ENCODE measurements around the gene BAG1. TPM values are rescaled to one million over a fixed set of nuclear protein-coding genes. Genes with fewer than 3 reads are reported as not detected.

Gene BAG1
- total RNA-seq, 3 donors from 2014 or later, result 34.7 to 54.7 (median 44.9) TPM

DNA sequence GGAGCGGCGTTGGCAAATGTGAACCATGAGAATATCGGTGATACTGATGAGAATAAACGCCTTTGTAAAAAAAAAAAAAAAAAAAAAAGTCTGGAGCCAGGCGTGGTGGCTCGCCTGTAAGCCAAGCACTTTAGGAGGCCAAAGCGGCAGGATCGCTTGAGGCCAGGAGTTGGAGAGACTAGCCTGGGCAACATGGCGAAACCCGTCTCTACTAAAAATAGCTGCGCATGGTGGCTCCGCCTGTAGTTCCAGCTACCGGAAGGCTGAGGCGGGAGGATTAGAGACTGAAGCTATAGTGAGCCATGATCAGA lies 25.4 kb upstream of the BAG1 start:
- no peaks in the 10 kb centered on the region for H3K9me3 ChIP-seq
- no peaks in the 10 kb centered on the region for H3K36me3 ChIP-seq
- intact Hi-C loops (cut with DNase I; ENCODE audit: low total_unique reads), result no loop called here
- no peak for DNase-seq (ENCODE audit: low spot score in 2 of 2)
- H3K27me3 ChIP-seq, result no peaks in the 10 kb centered on the region
- peak overlapping the region; percentile 100 for H3K27ac ChIP-seq
- H3K4me3 ChIP-seq, result peak overlapping the region; percentile 82 to 95 (median 93)
- H3K4me1 ChIP-seq, result peaks cover 0 to 6% of the 10 kb centered on the region in 2 donors
- TF ChIP-seq CTCF (IDR thresholded peaks at IDR 0.05) (peak in 1 of 3 donors; percentile 17), POLR2A (IDR thresholded peaks at IDR 0.05) (no peak)

GRCh38 chr9:33289496-33289895 lies 25.0 kb upstream of the BAG1 start:
- peak in 1 of 2 donors; percentile 33 for DNase-seq (ENCODE audit: low spot score in 2 of 2)
- TF ChIP-seq POLR2A (IDR thresholded peaks at IDR 0.05), result no peak
- TF ChIP-seq CTCF (IDR thresholded peaks at IDR 0.05), result no peak
- TF ChIP-seq POLR2AphosphoS5 (IDR thresholded peaks at IDR 0.05), result no peak
- H3K27me3 ChIP-seq, result no peaks in the 10 kb centered on the region
- peaks cover 0 to 6% of the 10 kb centered on the region in 2 donors for H3K4me1 ChIP-seq
- H3K4me3 ChIP-seq, result peak overlapping the region; percentile 82 to 95 (median 93)
- H3K36me3 ChIP-seq, result no peaks in the 10 kb centered on the region
- intact Hi-C loops (cut with DNase I; ENCODE audit: low total_unique reads), result no loop called here
- no peaks in the 10 kb centered on the region for H3K9me3 ChIP-seq
- peak overlapping the region; percentile 100 for H3K27ac ChIP-seq

- TF ChIP-seq CTCF (IDR thresholded peaks at IDR 0.05), result no peak
- TF ChIP-seq POLR2AphosphoS5 (IDR thresholded peaks at IDR 0.05), result no peak
- TF ChIP-seq POLR2A (IDR thresholded peaks at IDR 0.05), result no peak
- H3K9me3 ChIP-seq, result no peaks in the 10 kb centered on the region
- peak overlapping the region; percentile 100 for H3K27ac ChIP-seq
- no peaks in the 10 kb centered on the region for H3K36me3 ChIP-seq
- H3K4me1 ChIP-seq, result peaks cover 0 to 6% of the 10 kb centered on the region in 2 donors
- intact Hi-C loops (cut with DNase I; ENCODE audit: low total_unique reads), result no loop called here
- H3K4me3 ChIP-seq, result peak overlapping the region in 2 of 3 donors; percentile 93 to 95
- H3K27me3 ChIP-seq, result no peaks in the 10 kb centered on the region
- no peak for DNase-seq (ENCODE audit: low spot score in 2 of 2)
These were observed 24.4 kb upstream of the BAG1 start for GRCh38 chr9:33288828-33289483.

GRCh38 chr9:33288235-33288634 lies 23.7 kb upstream of the BAG1 start:
- Histone ChIP-seq H3K9me3 (no peaks in the 10 kb centered on the region), H3K36me3 (no peaks in the 10 kb centered on the region), H3K4me3 (no peak overlapping the region), H3K27ac (peak overlapping the region; percentile 13 to 100), H3K27me3 (no peaks in the 10 kb centered on the region), H3K4me1 (peaks cover 0 to 6% of the 10 kb centered on the region in 2 donors)
- intact Hi-C loops (cut with DNase I; ENCODE audit: low total_unique reads), result no loop called here
- no peak for TF ChIP-seq POLR2A (IDR thresholded peaks at IDR 0.05)
- no peak for TF ChIP-seq POLR2AphosphoS5 (IDR thresholded peaks at IDR 0.05)
- no peak for TF ChIP-seq CTCF (IDR thresholded peaks at IDR 0.05)
- DNase-seq (ENCODE audit: low spot score in 2 of 2), result no peak

GRCh38 chr9:33287087-33287490 lies 22.6 kb upstream of the BAG1 start:
- peak overlapping the region in 1 of 2 donors; percentile 100 for H3K27ac ChIP-seq
- no peak overlapping the region for H3K4me3 ChIP-seq
- no peaks in the 10 kb centered on the region for H3K27me3 ChIP-seq
- DNase-seq (ENCODE audit: low spot score in 2 of 2), result peak in 1 of 2 donors; percentile 30
- H3K9me3 ChIP-seq, result no peaks in the 10 kb centered on the region
- no peaks in the 10 kb centered on the region for H3K36me3 ChIP-seq
- intact Hi-C loops (cut with DNase I; ENCODE audit: low total_unique reads), result no loop called here
- no peak for TF ChIP-seq POLR2A (IDR thresholded peaks at IDR 0.05)
- TF ChIP-seq POLR2AphosphoS5 (IDR thresholded peaks at IDR 0.05), result no peak
- TF ChIP-seq CTCF (IDR thresholded peaks at IDR 0.05), result peak; percentile 51 to 65 (median 59)
- H3K4me1 ChIP-seq, result peaks cover 0 to 6% of the 10 kb centered on the region in 2 donors
